Neural progenitor cell (in vitro differentiated cells): ENCODE data around the gene LIPT1.

Experiments used
- EZH2phosphoT487 ChIP-seq: fragments of 200-600 bp; sonication (generic); IDR thresholded peaks from 2 replicates; pipeline ENCODE4 v1.6.1; 2017; ENCODE audit warnings: antibody characterized with exemption
- TF ChIP-seq, protein P1 (sequence below): fragments of 200-600 bp; sonication (generic); IDR thresholded peaks from 2 replicates; pipeline ENCODE4 v1.5.1; 2017; ENCODE audit warnings: antibody characterized with exemption, mild to moderate bottlenecking

DNA sequence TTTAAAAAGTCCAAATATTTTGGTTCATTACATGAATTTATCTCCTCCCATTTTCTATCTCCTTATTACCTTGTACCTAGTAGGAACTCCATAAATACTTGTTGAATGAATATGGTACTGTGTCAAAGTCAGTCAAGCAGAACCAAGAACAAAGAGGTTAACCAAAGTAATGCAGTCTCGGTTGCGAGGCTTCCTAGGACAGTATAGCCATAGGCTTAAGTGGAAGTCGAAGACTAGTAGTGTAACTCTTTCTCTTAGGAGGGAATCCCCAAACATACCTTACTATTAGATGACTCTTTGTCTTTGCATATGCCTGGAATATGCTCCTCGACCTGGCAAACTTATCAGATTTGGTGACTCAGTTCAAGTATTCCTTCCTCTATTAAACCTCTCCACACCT, 4.8 kb downstream of the LIPT1 start:
- TF ChIP-seq, protein P1, sequence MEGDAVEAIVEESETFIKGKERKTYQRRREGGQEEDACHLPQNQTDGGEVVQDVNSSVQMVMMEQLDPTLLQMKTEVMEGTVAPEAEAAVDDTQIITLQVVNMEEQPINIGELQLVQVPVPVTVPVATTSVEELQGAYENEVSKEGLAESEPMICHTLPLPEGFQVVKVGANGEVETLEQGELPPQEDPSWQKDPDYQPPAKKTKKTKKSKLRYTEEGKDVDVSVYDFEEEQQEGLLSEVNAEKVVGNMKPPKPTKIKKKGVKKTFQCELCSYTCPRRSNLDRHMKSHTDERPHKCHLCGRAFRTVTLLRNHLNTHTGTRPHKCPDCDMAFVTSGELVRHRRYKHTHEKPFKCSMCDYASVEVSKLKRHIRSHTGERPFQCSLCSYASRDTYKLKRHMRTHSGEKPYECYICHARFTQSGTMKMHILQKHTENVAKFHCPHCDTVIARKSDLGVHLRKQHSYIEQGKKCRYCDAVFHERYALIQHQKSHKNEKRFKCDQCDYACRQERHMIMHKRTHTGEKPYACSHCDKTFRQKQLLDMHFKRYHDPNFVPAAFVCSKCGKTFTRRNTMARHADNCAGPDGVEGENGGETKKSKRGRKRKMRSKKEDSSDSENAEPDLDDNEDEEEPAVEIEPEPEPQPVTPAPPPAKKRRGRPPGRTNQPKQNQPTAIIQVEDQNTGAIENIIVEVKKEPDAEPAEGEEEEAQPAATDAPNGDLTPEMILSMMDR, result no peak
- no peak for TF ChIP-seq EZH2phosphoT487
